ENCODE measurements around the gene PPP6R1.

GRCh38 chr19:55273978-55274707 is 15.3 kb upstream of the PPP6R1 start:
- TF ChIP-seq POLR2A (IDR thresholded peaks at IDR 0.05) (no peak), POLR2AphosphoS5 (IDR thresholded peaks at IDR 0.05) (no peak)
- TF ChIP-seq, protein P1, sequence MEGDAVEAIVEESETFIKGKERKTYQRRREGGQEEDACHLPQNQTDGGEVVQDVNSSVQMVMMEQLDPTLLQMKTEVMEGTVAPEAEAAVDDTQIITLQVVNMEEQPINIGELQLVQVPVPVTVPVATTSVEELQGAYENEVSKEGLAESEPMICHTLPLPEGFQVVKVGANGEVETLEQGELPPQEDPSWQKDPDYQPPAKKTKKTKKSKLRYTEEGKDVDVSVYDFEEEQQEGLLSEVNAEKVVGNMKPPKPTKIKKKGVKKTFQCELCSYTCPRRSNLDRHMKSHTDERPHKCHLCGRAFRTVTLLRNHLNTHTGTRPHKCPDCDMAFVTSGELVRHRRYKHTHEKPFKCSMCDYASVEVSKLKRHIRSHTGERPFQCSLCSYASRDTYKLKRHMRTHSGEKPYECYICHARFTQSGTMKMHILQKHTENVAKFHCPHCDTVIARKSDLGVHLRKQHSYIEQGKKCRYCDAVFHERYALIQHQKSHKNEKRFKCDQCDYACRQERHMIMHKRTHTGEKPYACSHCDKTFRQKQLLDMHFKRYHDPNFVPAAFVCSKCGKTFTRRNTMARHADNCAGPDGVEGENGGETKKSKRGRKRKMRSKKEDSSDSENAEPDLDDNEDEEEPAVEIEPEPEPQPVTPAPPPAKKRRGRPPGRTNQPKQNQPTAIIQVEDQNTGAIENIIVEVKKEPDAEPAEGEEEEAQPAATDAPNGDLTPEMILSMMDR (IDR thresholded peaks at IDR 0.05 in 8 of 11, conservative IDR thresholded peaks at IDR 0.05 in 3 of 11) = no peak

Measured in spleen (tissue), 7 donors.